Right atrium auricular region (tissue), 2 donors: ENCODE results near the gene MPHOSPH9. TPM values are rescaled to one million over a fixed set of nuclear protein-coding genes. Genes with fewer than 3 reads are reported as not detected.

Experiments
- DNase-seq: peaks from one replicate; pipeline ENCODE4 v3.0.0-alpha.2; 2019; ENCODE audit warnings: low spot score
- H3K27ac ChIP-seq, 2 donors: fragments of 200-600 bp; sonication (generic); 1 replicate in 1 of 2; 2 replicates in 1 of 2; pipeline ENCODE4 v1.5.1; 2016 to 2019
- H3K27me3 ChIP-seq, 2 donors: fragments of 200-600 bp; sonication (generic); one replicate each; pipeline versions ENCODE4 v1.5.1 to v1.6.0; 2017 to 2019
- H3K36me3 ChIP-seq: fragments of 200-600 bp; sonication (generic); one replicate; pipeline ENCODE4 v1.5.1; 2016
- H3K4me1 ChIP-seq, 2 donors: fragments of 200-600 bp; sonication (generic); one replicate each; pipeline versions ENCODE4 v1.5.1 to v1.6.0; 2017 to 2019
- H3K4me3 ChIP-seq, 2 donors: fragments of 200-600 bp; sonication (generic); 1 replicate in 1 of 2; 2 replicates in 1 of 2; pipeline ENCODE4 v1.5.1; 2017 to 2019; ENCODE audit warnings: mild to moderate bottlenecking in 1 of 2, moderate library complexity in 1 of 2
- H3K9me3 ChIP-seq, 2 donors: fragments of 200-600 bp; sonication (generic); one replicate each; pipeline ENCODE4 v1.5.1; 2019
- total RNA-seq, 2 donors: library from RNA; depleted of rRNA; stranded (reverse); fragments of >200 nt; gene quantifications; one replicate each; pipeline ENCODE4 v1.1.0, GENCODE V29; 2016
- TF ChIP-seq, protein P1 (sequence below), 2 donors: fragments of 200-600 bp; sonication (generic); IDR thresholded peaks; one replicate each; pipeline ENCODE4 v1.5.1; 2019; ENCODE audit warnings: antibody characterized with exemption in 2 of 2

Gene MPHOSPH9
- total RNA-seq, 2 donors from 2014 or later: 21.0 to 33.7 TPM

DNA sequence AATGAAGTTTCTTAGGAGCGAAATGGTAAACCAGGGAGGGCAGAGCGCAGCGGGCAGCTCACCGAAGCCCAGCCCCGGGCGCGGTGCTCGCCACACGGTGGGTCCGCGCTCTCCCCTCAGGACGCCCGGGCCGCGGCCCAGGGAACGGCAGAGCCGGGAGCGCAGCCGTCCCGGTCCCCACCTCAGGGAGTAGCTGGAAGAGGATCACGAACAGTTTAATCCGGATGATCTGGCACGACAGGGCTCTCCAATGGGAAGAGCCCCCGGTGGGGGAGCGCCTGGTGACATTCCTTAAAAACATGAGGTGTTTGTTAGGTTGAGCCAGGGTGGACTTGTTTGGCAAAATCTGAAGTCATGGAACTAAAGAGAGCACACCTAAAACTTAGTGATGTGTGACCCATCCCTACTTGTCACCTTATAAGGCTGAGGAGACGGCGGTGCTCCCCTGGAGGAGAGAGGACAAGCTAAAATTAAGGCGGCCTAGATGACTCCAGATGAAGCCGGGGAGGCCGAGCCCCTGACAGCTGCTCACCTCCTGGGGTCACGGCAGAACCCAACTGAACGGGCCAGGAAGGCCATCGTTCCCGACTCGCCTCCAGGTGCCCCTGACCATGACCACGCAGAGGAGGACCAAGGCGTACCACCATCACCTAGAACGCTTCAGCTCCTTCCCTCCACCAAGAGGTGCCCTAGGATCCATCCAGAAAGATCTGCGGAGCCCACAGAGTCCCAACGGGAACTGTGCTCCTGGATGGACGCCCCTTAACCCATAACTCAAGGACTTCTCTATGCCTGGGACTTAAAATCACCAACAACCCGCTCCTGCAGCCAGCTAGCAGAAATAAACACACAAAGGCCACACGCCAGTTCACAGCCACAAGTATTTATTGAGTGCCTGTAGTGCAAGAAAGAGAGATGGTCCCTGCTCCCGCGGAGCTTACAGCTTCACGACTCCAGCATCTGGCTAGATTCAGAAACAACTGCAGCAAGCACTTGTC is 81.2 kb downstream of the MPHOSPH9 start:
- Histone ChIP-seq H3K36me3 (no peaks in the 10 kb centered on the region), H3K9me3 (no peaks in the 10 kb centered on the region), H3K27me3 (no peaks in the 10 kb centered on the region), H3K4me3 (peak overlapping the region; percentile 55 to 73), H3K27ac (peak overlapping the region; percentile 73 to 83), H3K4me1 (peaks cover 0 to 31% of the 10 kb centered on the region in 2 donors)
- no peak for DNase-seq
- TF ChIP-seq, protein P1, sequence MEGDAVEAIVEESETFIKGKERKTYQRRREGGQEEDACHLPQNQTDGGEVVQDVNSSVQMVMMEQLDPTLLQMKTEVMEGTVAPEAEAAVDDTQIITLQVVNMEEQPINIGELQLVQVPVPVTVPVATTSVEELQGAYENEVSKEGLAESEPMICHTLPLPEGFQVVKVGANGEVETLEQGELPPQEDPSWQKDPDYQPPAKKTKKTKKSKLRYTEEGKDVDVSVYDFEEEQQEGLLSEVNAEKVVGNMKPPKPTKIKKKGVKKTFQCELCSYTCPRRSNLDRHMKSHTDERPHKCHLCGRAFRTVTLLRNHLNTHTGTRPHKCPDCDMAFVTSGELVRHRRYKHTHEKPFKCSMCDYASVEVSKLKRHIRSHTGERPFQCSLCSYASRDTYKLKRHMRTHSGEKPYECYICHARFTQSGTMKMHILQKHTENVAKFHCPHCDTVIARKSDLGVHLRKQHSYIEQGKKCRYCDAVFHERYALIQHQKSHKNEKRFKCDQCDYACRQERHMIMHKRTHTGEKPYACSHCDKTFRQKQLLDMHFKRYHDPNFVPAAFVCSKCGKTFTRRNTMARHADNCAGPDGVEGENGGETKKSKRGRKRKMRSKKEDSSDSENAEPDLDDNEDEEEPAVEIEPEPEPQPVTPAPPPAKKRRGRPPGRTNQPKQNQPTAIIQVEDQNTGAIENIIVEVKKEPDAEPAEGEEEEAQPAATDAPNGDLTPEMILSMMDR (IDR thresholded peaks at IDR 0.05): no peak

DNA sequence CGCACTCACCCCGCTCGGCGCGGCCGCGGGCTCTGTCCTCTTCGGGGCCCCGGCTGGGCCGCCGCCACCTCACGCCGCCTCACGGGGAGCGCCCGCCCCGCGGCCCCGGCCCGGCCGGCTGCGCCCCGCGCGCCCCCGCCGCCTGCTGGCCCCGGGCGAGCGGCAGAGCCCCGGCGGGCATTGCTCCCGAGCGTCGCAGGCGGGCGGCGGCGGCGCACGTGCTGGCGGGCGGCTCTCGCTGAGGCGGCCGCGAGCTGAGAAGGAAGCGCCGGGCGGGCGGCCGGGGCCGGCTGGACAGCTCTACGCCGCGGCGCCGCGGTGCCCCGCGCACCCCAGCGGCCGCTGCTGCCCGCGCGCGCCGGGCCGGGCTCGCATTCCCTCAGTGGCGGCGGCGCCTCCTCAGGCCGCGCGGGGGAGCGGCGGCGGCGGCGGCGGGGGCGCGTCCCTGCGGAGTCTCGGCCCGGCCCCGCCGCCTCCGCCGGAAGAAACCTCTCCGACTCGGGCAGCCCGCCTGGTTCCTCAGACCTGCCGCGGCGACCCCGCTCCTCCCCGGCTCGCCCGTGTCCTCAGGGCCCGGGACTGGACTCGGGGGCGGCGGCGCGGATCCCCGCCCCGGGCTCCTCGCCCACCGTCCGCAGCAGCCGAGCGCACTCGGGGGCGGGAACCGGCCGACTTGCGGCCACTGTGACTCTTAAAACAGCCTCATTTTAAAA is 82.0 kb downstream of the MPHOSPH9 start, which contains the start of gene PITPNM2:
TSS of gene PITPNM2 (minus strand) at position 347 of the 713 bp plus-strand sequence. CDS start 116,500 bp downstream, outside the sequence.
- Histone ChIP-seq H3K36me3 (no peaks in the 10 kb centered on the region), H3K4me3 (peak within 1 kb of the TSS; percentile 55 to 73), H3K27ac (peak within 1 kb of the TSS; percentile 73 to 87), H3K27me3 (no peaks in the 10 kb centered on the region), H3K9me3 (no peaks in the 10 kb centered on the region), H3K4me1 (peaks cover 0 to 31% of the 10 kb centered on the region in 2 donors)
- DNase-seq: no peak
- TF ChIP-seq, protein P1 (IDR thresholded peaks at IDR 0.05): peak in 1 of 2 donors; percentile 42

DNA sequence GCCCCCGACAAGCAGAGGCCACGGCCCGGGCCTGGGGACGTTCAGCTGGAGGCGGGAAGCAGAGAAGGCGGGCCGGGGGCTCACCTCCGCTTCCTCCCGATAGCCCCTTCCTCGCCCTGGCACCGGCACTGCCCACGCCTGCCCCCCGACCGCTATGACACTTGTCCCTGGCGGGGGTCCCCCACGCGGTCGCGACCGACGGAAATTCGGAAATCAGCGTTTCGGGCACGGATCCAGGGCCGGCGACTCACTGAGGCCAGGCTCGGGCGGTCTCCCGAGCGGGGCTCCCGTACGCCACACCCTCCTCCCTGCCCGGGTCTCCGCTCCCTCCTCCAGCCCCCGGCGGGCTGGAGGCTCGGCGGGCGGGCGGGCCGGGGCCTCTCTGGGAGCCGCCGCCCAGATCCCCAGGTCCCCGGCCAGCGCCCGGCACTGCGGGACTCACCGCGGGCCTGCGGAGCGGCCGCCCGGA is 82.6 kb downstream of the MPHOSPH9 start:
- Histone ChIP-seq H3K27ac (peak overlapping the region; percentile 69 to 87), H3K36me3 (no peaks in the 10 kb centered on the region), H3K4me3 (peak overlapping the region; percentile 48 to 73), H3K9me3 (no peaks in the 10 kb centered on the region), H3K27me3 (no peaks in the 10 kb centered on the region), H3K4me1 (peaks cover 0 to 31% of the 10 kb centered on the region in 2 donors)
- TF ChIP-seq, protein P1 (IDR thresholded peaks at IDR 0.05): no peak
- no peak for DNase-seq

DNA sequence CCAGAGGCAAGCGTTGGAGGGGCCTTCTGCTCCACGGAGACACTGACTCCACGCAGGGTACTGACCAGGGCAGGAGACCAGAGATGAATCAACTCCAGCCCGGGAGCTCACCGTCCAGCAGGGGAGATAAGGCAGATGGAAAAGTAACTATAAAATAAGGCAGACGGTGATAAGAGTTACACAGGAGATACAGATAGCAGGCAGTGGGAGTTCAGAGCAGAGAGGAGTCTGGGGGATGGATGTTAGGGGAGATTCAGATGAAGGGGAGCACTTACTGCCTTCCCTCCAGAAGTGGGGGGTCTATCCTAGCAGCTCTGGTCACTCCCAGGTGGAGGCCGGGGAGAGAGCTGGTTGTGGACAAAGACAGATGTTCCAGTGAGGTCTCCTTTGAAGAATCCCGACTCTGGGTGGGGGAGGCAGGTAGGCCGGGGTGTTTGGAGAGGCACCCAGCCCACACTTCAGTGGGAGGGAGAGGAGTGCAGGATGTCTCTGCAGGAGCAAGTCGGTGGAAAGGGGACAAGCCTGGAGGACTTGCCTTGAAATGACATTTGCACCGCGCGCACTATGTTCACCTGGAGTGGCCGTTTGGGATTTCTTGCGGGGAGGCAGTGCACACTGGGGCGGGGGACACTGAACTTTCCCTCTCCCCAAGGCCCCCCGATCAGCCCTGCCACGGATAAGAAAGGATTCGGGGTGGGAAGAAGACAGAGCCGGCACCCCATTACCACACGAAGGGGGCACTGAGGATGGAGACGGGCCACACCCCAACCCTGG is 83.3 kb downstream of the MPHOSPH9 start:
- no peaks in the 10 kb centered on the region for H3K9me3 ChIP-seq
- H3K27me3 ChIP-seq: no peaks in the 10 kb centered on the region
- H3K4me1 ChIP-seq: peaks cover 0 to 31% of the 10 kb centered on the region in 2 donors
- peak overlapping the region; percentile 69 to 87 for H3K27ac ChIP-seq
- TF ChIP-seq, protein P1 (IDR thresholded peaks at IDR 0.05): no peak
- peak overlapping the region; percentile 48 to 73 for H3K4me3 ChIP-seq
- H3K36me3 ChIP-seq: no peaks in the 10 kb centered on the region
- DNase-seq: no peak

DNA sequence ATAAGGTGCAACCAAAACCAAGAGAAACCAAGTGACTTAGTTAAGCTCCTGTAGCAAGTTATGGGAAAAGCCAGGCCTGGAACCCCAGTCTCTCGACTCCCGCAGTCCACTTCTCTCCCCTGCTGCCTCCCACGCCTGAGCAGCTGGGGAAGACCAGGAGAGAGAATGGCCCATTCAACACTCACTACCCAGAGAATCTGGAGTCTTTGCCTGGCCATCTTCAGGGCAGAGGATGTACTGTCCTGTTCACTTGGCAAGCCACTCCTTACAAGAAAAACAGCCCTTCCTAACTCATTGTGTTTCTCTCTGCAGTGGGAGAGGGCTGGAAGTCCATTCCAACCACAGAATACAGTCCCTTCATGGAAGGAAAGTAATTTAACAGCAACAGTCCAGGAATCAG is 83.9 kb downstream of the MPHOSPH9 start:
- DNase-seq: no peak
- TF ChIP-seq, protein P1 (IDR thresholded peaks at IDR 0.05): no peak
- H3K4me3 ChIP-seq: peak overlapping the region in 1 of 2 donors; percentile 73
- no peaks in the 10 kb centered on the region for H3K27me3 ChIP-seq
- peak overlapping the region; percentile 69 to 87 for H3K27ac ChIP-seq
- no peaks in the 10 kb centered on the region for H3K9me3 ChIP-seq
- peaks cover 0 to 31% of the 10 kb centered on the region in 2 donors for H3K4me1 ChIP-seq
- no peaks in the 10 kb centered on the region for H3K36me3 ChIP-seq
